Posterior cingulate gyrus (tissue), 11 donors: ENCODE measurements around the gene MESD.

ENCODE experiments used
- DNase-seq, 10 donors: peaks; one replicate each; pipeline versions ENCODE4 v3.0.0 to v3.0.0-alpha.2; 2020 to 2021; ENCODE audit warnings: mixed read lengths in 3 of 10
- intact Hi-C: fragments of 100-400 bp; cut with DNase I; formaldehyde crosslinking; loops from one replicate; pipeline ENCODE4 v1.15.1; 2023

The MESD gene

GRCh38 chr15:80989518-80990478 lies at the start of gene MESD:
TSS of gene MESD (minus strand) at chr15:80989819. CDS start at chr15:80989791, 28 bp downstream.
- intact Hi-C loops = no loop called here
- DNase-seq = peak; percentile 92 to 99 (median 98)

DNA sequence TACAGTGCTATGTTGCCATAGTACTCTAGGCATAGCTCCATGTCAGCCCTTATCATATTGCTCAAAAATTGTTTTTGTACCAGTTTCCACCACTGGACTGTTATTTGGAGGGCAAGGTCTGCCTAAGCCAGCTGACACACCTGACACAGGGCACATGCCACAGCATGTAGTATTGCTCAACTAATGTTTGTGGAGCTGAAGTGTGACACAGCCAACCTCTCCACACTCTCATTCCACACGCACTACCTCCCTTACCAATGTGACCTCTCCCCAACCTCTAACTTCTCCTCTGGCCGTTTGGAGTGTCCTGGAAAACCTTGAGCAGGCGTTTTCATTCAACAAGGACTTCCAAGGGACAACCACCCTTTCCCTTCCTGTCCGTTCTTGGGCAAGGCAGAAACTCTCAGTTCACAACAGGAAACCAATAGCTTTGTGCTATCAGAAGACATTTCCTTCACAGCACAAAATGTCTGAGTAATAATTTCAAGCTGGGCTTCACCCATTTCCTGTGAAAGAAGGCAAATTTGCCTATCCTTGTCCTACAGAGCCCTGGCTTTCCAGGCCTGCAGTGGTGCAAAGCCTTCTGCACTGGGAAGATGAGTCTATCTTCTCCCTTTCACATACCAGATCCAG lies 49.5 kb upstream of the MESD start:
- intact Hi-C loops = no loop called here
- DNase-seq = no peak

DNA sequence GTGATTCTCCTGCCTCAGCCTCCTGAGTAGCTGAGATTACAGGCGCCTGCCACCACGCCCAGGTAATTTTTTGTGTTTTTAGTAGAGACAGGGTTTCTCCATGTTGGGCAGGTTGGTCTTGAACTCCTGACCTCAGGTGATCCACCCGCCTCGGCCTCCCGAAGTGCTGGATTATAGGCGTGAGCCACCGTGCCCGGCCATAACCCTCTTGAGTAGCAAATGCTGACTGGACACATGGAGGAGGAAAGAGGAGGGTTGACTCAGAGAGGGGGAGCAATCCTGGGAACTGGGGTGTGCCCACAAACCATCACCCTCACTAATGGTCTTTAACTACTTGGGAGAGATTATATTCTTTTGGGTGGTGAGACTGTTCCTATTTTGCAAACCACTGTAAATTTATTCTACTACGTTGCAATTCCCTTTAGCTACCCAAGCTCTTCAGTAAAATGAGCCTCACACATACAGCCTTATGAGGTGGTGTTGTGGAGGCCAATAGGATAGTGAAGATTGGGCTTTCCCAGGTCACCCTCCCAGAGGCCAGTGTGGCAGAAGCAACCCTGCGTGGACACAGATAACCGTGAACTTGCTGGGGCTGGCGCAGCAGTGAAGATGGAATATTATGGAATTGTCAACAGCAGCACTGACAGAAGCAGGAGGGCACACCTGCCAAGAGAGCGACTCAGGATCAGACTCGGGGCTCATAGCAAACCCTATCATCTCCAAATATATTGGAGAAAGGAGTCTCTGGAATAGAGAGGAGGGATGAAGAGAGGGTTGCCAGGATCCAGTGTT lies 48.5 kb upstream of the MESD start:
- DNase-seq = no peak
- intact Hi-C loops = no loop called here

DNA sequence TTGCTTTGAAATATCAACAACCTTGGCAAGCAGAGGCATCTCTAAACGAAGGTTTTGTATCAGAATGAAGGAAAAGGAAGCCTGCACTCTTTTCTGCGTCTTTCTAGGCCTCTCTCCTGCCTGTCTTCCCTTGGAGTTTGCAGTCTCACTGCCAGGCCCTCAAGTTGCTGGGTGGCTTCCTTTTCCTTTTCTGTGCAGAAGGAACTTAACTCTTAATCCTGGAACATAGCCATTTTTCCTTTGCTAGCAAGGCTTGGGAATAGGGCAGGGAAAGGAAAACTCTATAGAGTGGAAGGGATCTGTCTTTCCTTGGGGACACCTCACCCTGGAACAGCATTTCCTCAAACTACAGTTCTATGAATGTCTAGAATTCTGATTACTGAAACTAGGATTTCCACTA lies 43.9 kb upstream of the MESD start:
- intact Hi-C loops = no loop called here
- no peak for DNase-seq

GRCh38 chr15:81032818-81033217 lies 43.2 kb upstream of the MESD start:
- intact Hi-C loops = no loop called here
- no peak for DNase-seq

DNA sequence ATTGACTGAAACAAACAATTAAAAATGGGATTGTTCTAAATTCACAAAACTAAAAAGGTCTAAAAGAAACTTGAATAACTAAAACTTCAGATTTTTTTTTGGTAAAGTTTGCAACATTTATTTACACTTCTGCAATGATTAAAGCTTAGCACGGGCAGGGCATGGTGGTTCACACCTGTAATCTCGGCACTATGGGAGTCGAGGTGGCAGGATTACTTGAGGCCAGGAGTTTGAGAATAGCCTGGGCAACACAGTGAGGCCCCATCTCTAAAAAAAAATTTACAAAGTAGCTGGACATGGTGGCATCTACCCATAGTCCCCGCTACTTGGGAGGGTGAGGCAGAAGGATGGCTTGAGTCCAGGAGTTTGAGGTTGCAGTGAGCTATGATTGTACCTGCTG lies 42.7 kb upstream of the MESD start:
- intact Hi-C loops = no loop called here
- no peak for DNase-seq

GRCh38 chr15:81031203-81031602 lies 41.6 kb upstream of the MESD start:
- intact Hi-C loops = no loop called here

GRCh38 chr15:81030301-81030750 lies 40.7 kb upstream of the MESD start:
- intact Hi-C loops = no loop called here
- no peak for DNase-seq

More at GRCh38 chr15:81031203-81031602, 41.6 kb upstream of the MESD start:
- no peak for DNase-seq

GRCh38 chr15:81029414-81030300 lies 40.0 kb upstream of the MESD start:
- intact Hi-C loops = no loop called here
- DNase-seq = no peak

DNA sequence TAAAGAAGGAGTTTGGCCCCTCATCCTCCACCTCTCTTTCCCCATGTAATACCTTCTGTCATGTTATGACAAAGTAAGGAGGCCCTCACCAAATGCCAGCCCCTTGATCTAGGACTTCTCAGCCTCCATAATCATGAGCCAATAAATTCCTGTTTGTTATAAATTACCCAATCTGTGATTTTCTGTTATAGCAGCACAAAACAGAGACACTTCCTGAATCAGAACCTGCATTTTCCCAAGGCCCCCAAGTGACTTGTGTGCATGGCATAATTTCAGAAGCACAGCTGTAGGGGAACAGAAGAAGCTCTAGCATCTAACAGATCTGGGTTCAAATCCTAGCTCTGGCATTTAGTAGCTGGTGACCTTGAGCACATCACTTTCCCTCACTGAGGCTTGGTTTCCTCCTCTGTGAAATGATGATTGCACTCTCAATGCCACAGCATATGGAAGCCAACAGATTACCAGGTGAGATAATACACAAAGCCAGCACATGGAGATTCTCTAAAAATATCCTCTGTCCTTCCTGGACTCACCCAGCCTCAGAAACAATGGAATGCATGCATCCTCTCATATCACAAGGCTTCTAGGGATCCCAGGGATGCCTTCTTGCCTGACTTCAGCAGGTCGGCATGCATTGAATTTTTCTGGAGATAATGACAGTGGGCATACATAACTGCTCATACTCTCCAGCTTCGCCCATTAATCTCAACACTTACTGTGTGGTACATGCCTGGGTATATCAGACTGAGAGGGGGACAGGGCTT lies 37.4 kb upstream of the MESD start:
- DNase-seq = no peak
- intact Hi-C loops = no loop called here

GRCh38 chr15:81025721-81026370 lies 36.2 kb upstream of the MESD start:
- intact Hi-C loops = no loop called here

DNA sequence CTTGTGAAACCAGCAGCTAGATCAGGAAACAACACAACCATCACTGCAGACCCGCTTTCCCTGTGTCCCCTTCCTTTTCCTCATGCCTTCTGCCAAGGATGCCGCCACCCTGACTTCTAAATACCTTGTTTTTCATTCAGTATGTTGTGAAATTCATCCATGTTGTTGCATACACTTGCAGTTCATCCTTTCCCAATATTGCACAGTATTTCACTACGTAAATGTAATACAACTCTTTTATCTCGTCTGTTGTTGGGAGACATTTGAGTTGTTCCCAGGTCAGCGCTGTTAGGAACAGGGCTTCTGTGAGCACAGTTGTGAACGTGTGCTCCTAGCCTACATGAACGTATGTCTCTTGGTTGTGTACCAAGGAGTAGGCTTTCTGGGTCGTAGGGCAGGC lies 35.3 kb upstream of the MESD start:
- intact Hi-C loops = no loop called here
- no peak for DNase-seq

More at GRCh38 chr15:81025721-81026370, 36.2 kb upstream of the MESD start:
- no peak for DNase-seq

DNA sequence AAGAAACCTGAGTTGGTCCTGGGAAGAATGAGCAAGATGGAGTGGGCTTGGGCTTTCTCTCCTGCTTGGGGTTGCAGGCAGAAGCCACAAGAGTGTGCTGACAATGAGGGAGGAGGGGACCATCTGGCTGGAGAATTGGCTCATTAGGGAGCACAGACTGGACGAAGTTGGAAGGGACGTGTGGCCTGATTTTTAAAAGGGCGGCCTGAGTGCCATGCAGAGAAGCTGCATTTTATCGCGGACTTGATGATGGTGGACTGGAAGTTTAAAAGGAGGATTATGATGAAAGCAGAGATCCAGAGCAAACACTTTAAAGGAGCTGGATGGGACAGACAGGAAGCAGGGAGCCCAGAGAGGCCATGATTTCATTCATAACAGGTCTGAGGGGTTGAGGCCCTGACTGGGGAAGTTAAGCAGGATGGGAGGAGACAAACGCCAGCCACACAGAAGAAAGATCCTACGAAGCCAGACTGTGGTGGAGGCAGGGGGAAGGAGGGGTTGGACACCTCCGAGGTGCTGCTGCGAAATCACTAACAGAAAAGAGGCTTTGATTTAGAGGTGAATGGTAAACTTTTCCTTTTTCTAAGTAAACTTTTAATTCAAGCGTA lies 34.8 kb upstream of the MESD start:
- no peak for DNase-seq
- intact Hi-C loops = no loop called here

DNA sequence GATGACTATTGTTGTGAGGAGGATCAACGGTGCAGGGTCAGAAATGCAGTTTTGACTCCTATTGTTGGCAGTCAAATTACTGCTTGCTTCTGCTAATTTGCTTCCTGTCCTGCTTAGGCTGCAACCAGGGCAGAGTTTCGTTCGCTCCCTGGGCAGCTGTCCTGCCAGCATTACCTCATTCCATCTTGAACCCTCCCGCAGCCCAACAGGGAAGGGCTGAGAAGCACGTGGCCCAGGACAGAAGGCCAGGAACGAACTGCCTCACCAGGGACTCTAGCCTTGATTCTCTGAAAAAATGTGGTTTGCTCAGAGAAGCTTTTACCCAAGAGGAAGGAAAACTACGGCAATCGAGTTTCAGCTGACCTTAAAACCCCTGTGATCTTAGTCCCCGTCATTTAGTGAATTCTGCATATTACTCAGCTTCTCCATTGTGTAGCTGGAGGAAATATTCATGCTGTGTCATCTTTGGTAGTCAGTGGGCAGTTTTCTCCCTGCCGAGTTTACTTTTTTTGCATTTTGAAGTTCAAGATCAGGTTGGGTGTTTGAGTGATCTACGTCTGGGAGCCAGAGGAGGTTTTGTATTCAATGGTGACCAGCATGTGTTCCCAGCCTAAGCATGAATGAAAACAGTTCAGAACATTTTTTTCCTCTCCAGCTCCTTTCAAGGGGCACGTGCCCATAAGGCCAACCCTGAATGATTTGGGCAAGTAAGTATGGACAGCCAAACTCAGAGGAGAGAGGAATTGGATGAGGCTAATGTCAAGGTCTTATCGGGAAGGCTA lies 34.1 kb upstream of the MESD start:
- peak in 8 of 10 donors; percentile 30 to 91 (median 57) for DNase-seq
- intact Hi-C loops = no loop called here

GRCh38 chr15:81021321-81021720 lies 31.7 kb upstream of the MESD start:
- intact Hi-C loops = no loop called here
- DNase-seq = no peak

GRCh38 chr15:81018197-81018596 lies 28.6 kb upstream of the MESD start:
- DNase-seq = no peak
- intact Hi-C loops = no loop called here

GRCh38 chr15:81016489-81017068 lies 27.0 kb upstream of the MESD start:
- no peak for DNase-seq
- intact Hi-C loops = no loop called here
